ENCODE measurements around the gene BAIAP2. TPM values are rescaled to one million over a fixed set of nuclear protein-coding genes. Genes with fewer than 3 reads are reported as not detected.

Gene BAIAP2
- total and polyA plus RNA-seq, 2 donors from 2014 or later = 44.5 to 45.8 TPM

- Histone ChIP-seq H3K36me3 (ENCODE audit: control insufficient read depth in 2 of 3, insufficient read depth in 3 of 3, low read length in 3 of 3) (no peaks in the 10 kb centered on the region), H3K27me3 (ENCODE audit: control insufficient read depth, insufficient read depth, low read length) (no peaks in the 10 kb centered on the region), H3K9me3 (ENCODE audit: control insufficient read depth in 2 of 3, insufficient read depth in 1 of 3, low read length in 3 of 3) (no peaks in the 10 kb centered on the region), H3K4me3 (ENCODE audit: low read length in 3 of 3) (no peak overlapping the region), H3K4me1 (ENCODE audit: control insufficient read depth in 2 of 3, insufficient read depth in 2 of 3, low read depth in 1 of 3, low read length in 3 of 3) (no peaks in the 10 kb centered on the region), H3K27ac (ENCODE audit: low read depth in 2 of 2, low read length in 2 of 2) (no peak overlapping the region), H3K9ac (ENCODE audit: low read length in 3 of 3) (no peak overlapping the region)
- intact Hi-C loops (cut with DNase I) = no loop called here
- DNase-seq (peak in 1 of 5 donors; percentile 68), FAIRE-seq (no peak)
- no peak for TF ChIP-seq CTCF (IDR thresholded peaks at IDR 0.05; ENCODE audit: borderline replicate concordance, extremely low read depth, insufficient read depth)
These were observed 123.1 kb downstream of the BAIAP2 start for GRCh38 chr17:81157848-81158687.

- Histone ChIP-seq H3K27ac (ENCODE audit: low read depth in 2 of 2, low read length in 2 of 2) (no peak overlapping the region), H3K4me3 (ENCODE audit: low read length in 3 of 3) (no peak overlapping the region), H3K9me3 (ENCODE audit: control insufficient read depth in 2 of 3, insufficient read depth in 1 of 3, low read length in 3 of 3) (no peaks in the 10 kb centered on the region), H3K36me3 (ENCODE audit: control insufficient read depth in 2 of 3, insufficient read depth in 3 of 3, low read length in 3 of 3) (no peaks in the 10 kb centered on the region), H3K4me1 (ENCODE audit: control insufficient read depth in 2 of 3, insufficient read depth in 2 of 3, low read depth in 1 of 3, low read length in 3 of 3) (no peaks in the 10 kb centered on the region), H3K9ac (ENCODE audit: low read length in 3 of 3) (no peak overlapping the region), H3K27me3 (ENCODE audit: control insufficient read depth, insufficient read depth, low read length) (no peaks in the 10 kb centered on the region)
- no peak for TF ChIP-seq CTCF (IDR thresholded peaks at IDR 0.05; ENCODE audit: borderline replicate concordance, extremely low read depth, insufficient read depth)
- DNase-seq (peak in 1 of 5 donors; percentile 63), FAIRE-seq (no peak)
- intact Hi-C loops (cut with DNase I) = no loop called here
These were observed 124.0 kb downstream of the BAIAP2 start for GRCh38 chr17:81158688-81159590.

- Histone ChIP-seq H3K27ac (ENCODE audit: low read depth in 2 of 2, low read length in 2 of 2) (no peak overlapping the region), H3K4me1 (ENCODE audit: control insufficient read depth in 2 of 3, insufficient read depth in 2 of 3, low read depth in 1 of 3, low read length in 3 of 3) (no peaks in the 10 kb centered on the region), H3K9me3 (ENCODE audit: control insufficient read depth in 2 of 3, insufficient read depth in 1 of 3, low read length in 3 of 3) (no peaks in the 10 kb centered on the region), H3K36me3 (ENCODE audit: control insufficient read depth in 2 of 3, insufficient read depth in 3 of 3, low read length in 3 of 3) (no peaks in the 10 kb centered on the region), H3K27me3 (ENCODE audit: control insufficient read depth, insufficient read depth, low read length) (no peaks in the 10 kb centered on the region), H3K4me3 (ENCODE audit: low read length in 3 of 3) (no peak overlapping the region), H3K9ac (ENCODE audit: low read length in 3 of 3) (no peak overlapping the region)
- no peak for TF ChIP-seq CTCF (IDR thresholded peaks at IDR 0.05; ENCODE audit: borderline replicate concordance, extremely low read depth, insufficient read depth)
- peak in 1 of 5 donors; percentile 71 for DNase-seq
- intact Hi-C loops (cut with DNase I) = no loop called here
- FAIRE-seq = no peak
These were observed 124.8 kb downstream of the BAIAP2 start for GRCh38 chr17:81159611-81160265.

Measured in kidney (tissue), 14 donors.